ENCODE measurements around the gene TMEM139. TPM values are rescaled to one million over a fixed set of nuclear protein-coding genes. Genes with fewer than 3 reads are reported as not detected.

The TMEM139 gene
- total RNA-seq, 1 experiment from 2014 or later = 1.5 TPM

- TF ChIP-seq CBFB (CRISPR knock-in tag; IDR thresholded peaks at IDR 0.05; ENCODE audit: low read depth) = no peak
- TF ChIP-seq ELF4 (CRISPR knock-in tag; IDR thresholded peaks at IDR 0.05; ENCODE audit: low read depth) = no peak
These were observed 22.9 kb upstream of the TMEM139 start (continued) for GRCh38 chr7:143261901-143262300.

- H3K9me3 Mint-ChIP-seq = peaks cover 4% of the 10 kb centered on the region
- no peak within 1 kb of the TSS for H3K27ac Mint-ChIP-seq
- peaks cover 4% of the 10 kb centered on the region; the same call in 1 of the 2 replicates for H3K36me3 Mint-ChIP-seq
- POLR2A ChIA-PET = interaction anchor here (0.6 to 1.1 kb wide), 4 partner anchors 10 to 36 kb away, joined by 3 to 7 read pairs (median 4); partner anchors contain the start of gene CASP2
- CTCF ChIA-PET = interaction anchor here (0.9 to 1.7 kb wide), 9 partner anchors 13 to 254 kb away, joined by 3 to 19 read pairs (median 5); partner anchors contain the start of gene CASP2
- H3K4me1 Mint-ChIP-seq = peaks cover 12% of the 10 kb centered on the region
- peaks cover 14% of the 10 kb centered on the region for H3K27me3 Mint-ChIP-seq (ENCODE audit: low read depth)
- peak within 1 kb of the TSS; percentile 89 for H3K4me3 Mint-ChIP-seq
- peak; percentile 73 for DNase-seq (ENCODE audit: low spot score)
- peak; percentile 95 for ATAC-seq
- TF ChIP-seq SMAD3 (CRISPR knock-in tag; IDR thresholded peaks at IDR 0.05; ENCODE audit: borderline replicate concordance) = no peak
- TF ChIP-seq RORB (CRISPR knock-in tag; IDR thresholded peaks at IDR 0.05) = no peak
- TF ChIP-seq IRF2 (CRISPR knock-in tag; IDR thresholded peaks at IDR 0.05; ENCODE audit: borderline replicate concordance, low read depth) = no peak
- TF ChIP-seq IRF1 (CRISPR knock-in tag; IDR thresholded peaks at IDR 0.05) = no peak
- peak; percentile 66; the same call in 1 of the 2 replicates for TF ChIP-seq ATF1 (CRISPR knock-in tag; IDR thresholded peaks at IDR 0.05)
- peak; percentile 92 for TF ChIP-seq ETV6 (CRISPR knock-in tag; IDR thresholded peaks at IDR 0.05)
- no peak for TF ChIP-seq USF2 (CRISPR knock-in tag; IDR thresholded peaks at IDR 0.05)
- no peak for TF ChIP-seq JAZF1 (CRISPR knock-in tag; IDR thresholded peaks at IDR 0.05)
- no peak for TF ChIP-seq TEAD4 (CRISPR knock-in tag; IDR thresholded peaks at IDR 0.05)
- no peak; the same call in 1 of the 2 replicates for TF ChIP-seq ARID4B (CRISPR knock-in tag; IDR thresholded peaks at IDR 0.05; ENCODE audit: borderline replicate concordance)
- no peak for TF ChIP-seq PRRX2 (CRISPR knock-in tag; IDR thresholded peaks at IDR 0.05)
- no peak for TF ChIP-seq ZNF121 (CRISPR knock-in tag; IDR thresholded peaks at IDR 0.05)
- TF ChIP-seq MYBL2 (CRISPR knock-in tag; IDR thresholded peaks at IDR 0.05) = no peak
- no peak for TF ChIP-seq HMGA2 (CRISPR knock-in tag; IDR thresholded peaks at IDR 0.05)
- TF ChIP-seq FOXP4 (CRISPR knock-in tag; IDR thresholded peaks at IDR 0.05) = no peak
- TF ChIP-seq ZNF219 (CRISPR knock-in tag; IDR thresholded peaks at IDR 0.05; ENCODE audit: borderline replicate concordance) = no peak
- TF ChIP-seq FOXP1 (CRISPR knock-in tag; IDR thresholded peaks at IDR 0.05; ENCODE audit: borderline replicate concordance) = peak; percentile 39; the same call in 1 of the 2 replicates
- TF ChIP-seq ZNF281 (CRISPR knock-in tag; IDR thresholded peaks at IDR 0.05) = no peak
- TF ChIP-seq ATF3 (CRISPR knock-in tag; conservative IDR thresholded peaks at IDR 0.05) = no peak
- peak; percentile 81; the same call in 1 of the 2 replicates for TF ChIP-seq E2F5 (CRISPR knock-in tag; IDR thresholded peaks at IDR 0.05)
These were observed 21.2 kb upstream of the TMEM139 start, which contains the start of gene GSTK1 for GRCh38 chr7:143263266-143264195. Gene GSTK1, plus strand, starts transcription at chr7:143263441. Its CDS starts 73 bp downstream, at chr7:143263514.
